ENCODE data around the gene C4orf50. TPM values are rescaled to one million over a fixed set of nuclear protein-coding genes. Genes with fewer than 3 reads are reported as not detected.

C4orf50 gene
- total and polyA plus RNA-seq, 5 donors from 2014 or later, result 0.05 to 3.5 (median 0.11) TPM; not detected in 2

DNA sequence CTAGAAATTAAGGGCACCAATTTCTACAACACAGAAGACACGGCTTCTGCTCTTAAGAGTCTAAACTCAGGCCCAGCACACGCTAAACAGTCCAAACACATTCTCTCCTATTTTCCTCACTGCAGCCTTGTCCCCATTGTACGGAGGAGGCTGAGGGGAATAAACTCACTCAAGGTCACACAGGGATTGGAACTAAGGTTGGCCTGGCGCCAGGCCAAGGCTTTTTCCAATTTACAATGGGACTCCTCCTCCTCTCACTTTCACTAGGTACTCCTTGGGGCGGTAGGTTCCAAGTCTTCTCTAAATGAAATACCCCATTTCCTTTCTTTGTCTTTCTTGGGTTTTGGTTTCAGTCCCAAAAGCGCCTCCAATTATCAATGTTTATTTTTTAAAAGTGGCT is 76.6 kb downstream of the C4orf50 start:
- DNase-seq, result no peak
- no peak overlapping the region for H3K27ac Mint-ChIP-seq
- Histone ChIP-seq H3K4me3 (ENCODE audit: low read depth, low read length) (no peak overlapping the region), H3K9me3 (ENCODE audit: control insufficient read depth in 2 of 2, low read length in 2 of 2) (peaks cover 0 to 3% of the 10 kb centered on the region in 2 experiments), H3K27ac (ENCODE audit: insufficient read depth, low read length, poor library complexity, severe bottlenecking) (no peak overlapping the region), H3K27me3 (ENCODE audit: control insufficient read depth, insufficient read depth, low read length) (no peaks in the 10 kb centered on the region), H3K4me1 (ENCODE audit: control insufficient read depth, insufficient read depth, low read length, poor library complexity, severe bottlenecking) (peaks cover 11% of the 10 kb centered on the region), H3K36me3 (ENCODE audit: control insufficient read depth, insufficient read depth, low read length) (no peaks in the 10 kb centered on the region)
- no peaks in the 10 kb centered on the region for H3K36me3 Mint-ChIP-seq
- no peak for ATAC-seq (ENCODE audit: low read depth in 2 of 2)
- peaks cover 0 to 7% (median 4%) of the 10 kb centered on the region in 7 donors for H3K9me3 Mint-ChIP-seq
- no peaks in the 10 kb centered on the region for H3K27me3 Mint-ChIP-seq
- H3K4me1 Mint-ChIP-seq, result peaks cover 0 to 11% (median 6%) of the 10 kb centered on the region in 4 donors
- H3K4me3 Mint-ChIP-seq, result no peak overlapping the region

DNA sequence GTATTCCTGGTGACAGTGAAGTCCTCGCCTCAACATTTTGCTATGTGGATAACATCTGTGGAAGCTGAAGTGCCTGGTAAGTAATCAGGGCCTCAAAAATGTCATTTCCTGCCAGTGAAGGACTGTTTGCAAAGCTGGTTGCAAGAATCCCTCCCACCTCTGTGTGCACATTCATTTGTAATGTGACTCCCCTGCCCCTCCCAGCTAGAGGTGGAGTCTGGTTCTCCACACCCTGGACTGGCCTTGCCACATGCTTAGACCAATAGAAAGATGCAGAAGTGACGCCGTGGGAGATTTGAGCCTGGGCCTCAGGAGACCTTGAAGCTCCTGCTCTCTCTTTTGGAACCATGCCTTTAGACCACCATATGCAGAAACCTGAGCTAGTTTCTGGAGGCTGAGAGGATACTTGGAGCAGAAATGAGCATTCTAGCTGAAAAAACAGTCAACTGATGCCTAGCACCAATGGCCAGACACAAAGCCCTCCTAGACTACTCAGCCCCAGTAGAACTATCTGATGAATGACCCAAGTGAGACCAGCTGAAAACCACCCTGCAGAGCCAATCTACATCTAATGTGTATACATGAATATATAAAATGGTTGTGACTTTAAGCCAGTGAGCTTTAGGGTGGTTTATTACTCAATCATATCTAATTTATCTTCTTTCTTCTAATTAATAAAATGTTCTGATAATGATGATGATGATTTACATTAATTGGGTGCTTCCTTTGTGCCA is 77.6 kb downstream of the C4orf50 start:
- DNase-seq (no peak), ATAC-seq (ENCODE audit: low read depth in 2 of 2) (no peak)
- Histone ChIP-seq H3K4me1 (ENCODE audit: control insufficient read depth, insufficient read depth, low read length, poor library complexity, severe bottlenecking) (peaks cover 11% of the 10 kb centered on the region), H3K36me3 (ENCODE audit: control insufficient read depth, insufficient read depth, low read length) (no peaks in the 10 kb centered on the region), H3K4me3 (ENCODE audit: low read depth, low read length) (no peak overlapping the region), H3K27me3 (ENCODE audit: control insufficient read depth, insufficient read depth, low read length) (no peaks in the 10 kb centered on the region), H3K27ac (ENCODE audit: insufficient read depth, low read length, poor library complexity, severe bottlenecking) (no peak overlapping the region), H3K9me3 (ENCODE audit: control insufficient read depth in 2 of 2, low read length in 2 of 2) (no peaks in the 10 kb centered on the region)
- Mint-ChIP-seq H3K4me1 (peaks cover 0 to 11% (median 6%) of the 10 kb centered on the region in 4 donors), H3K36me3 (no peaks in the 10 kb centered on the region), H3K27ac (no peak overlapping the region), H3K9me3 (peaks cover 0 to 7% (median 0%) of the 10 kb centered on the region in 7 donors), H3K27me3 (peaks cover 4% of the 10 kb centered on the region), H3K4me3 (no peak overlapping the region)

DNA sequence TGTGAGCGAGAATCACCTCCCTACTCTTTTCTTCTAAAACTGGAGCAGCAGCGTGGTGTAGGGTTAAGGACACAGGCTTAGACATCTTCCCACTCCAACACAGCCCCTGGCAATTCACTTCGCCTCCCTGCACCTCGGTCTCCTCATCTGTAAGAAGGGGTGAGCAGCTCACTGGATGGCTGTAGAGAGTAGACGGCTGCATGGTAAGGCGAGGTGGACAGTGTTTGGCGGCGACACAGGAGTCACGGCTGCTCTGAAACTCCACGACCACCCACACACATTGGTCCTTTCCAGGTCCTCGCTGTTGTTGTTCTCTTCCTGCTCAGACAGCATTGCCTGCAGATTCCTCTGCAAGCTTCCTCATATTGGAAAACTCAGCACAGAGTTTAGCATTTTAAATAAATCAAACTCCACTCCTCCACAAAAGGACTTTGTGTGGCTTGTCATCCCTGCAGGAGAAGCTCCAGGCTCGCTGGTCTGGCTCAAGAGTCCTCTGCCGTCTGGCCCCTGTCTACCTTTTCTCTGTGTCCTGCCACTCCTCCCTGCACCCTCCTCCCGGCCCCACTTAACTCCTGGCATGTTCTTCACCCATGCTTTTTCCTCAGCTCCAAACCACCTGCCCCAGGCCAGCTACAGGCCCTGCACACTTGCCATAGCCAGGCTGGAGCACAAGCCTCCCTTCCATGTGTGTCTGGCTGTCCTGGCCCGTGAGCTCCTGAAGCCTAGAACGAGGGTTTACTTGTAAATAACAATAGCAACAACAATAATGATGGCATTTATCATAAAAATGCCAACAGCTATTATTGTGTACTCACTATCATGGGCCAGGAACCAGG is 84.0 kb downstream of the C4orf50 start:
- Mint-ChIP-seq H3K27me3 (peaks cover 7% of the 10 kb centered on the region), H3K27ac (no peak overlapping the region), H3K9me3 (no peaks in the 10 kb centered on the region), H3K4me3 (no peak overlapping the region), H3K36me3 (no peaks in the 10 kb centered on the region), H3K4me1 (no peaks in the 10 kb centered on the region)
- Histone ChIP-seq H3K4me1 (ENCODE audit: control insufficient read depth, insufficient read depth, low read length, poor library complexity, severe bottlenecking) (no peaks in the 10 kb centered on the region), H3K9me3 (ENCODE audit: control insufficient read depth in 2 of 2, low read length in 2 of 2) (no peaks in the 10 kb centered on the region), H3K27ac (ENCODE audit: insufficient read depth, low read length, poor library complexity, severe bottlenecking) (no peak overlapping the region), H3K36me3 (ENCODE audit: control insufficient read depth, insufficient read depth, low read length) (no peaks in the 10 kb centered on the region), H3K4me3 (ENCODE audit: low read depth, low read length) (no peak overlapping the region), H3K27me3 (ENCODE audit: control insufficient read depth, insufficient read depth, low read length) (no peaks in the 10 kb centered on the region)
- no peak for ATAC-seq (ENCODE audit: low read depth in 2 of 2)
- DNase-seq, result no peak

DNA sequence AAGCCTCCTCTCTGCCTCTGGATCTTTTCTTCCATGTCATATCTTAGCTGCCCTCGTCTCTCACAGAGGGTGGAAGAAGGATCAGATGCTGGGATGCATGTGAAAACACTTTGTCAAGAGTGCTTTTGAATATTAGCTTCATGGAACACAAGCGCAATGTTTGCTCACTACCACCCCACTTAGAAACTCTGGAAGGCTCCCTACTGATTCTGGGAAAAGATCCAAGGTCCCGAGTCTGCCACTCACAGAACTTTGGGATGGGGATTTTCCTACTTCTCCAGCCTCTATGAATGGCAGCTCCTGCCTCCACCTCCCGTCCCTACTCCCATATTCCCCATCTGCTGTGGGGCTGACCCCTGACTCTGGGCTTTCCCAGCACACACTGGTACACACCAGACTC is 85.1 kb downstream of the C4orf50 start:
- no peaks in the 10 kb centered on the region for H3K36me3 ChIP-seq (ENCODE audit: control insufficient read depth, insufficient read depth, low read length)
- no peak overlapping the region for H3K27ac ChIP-seq (ENCODE audit: insufficient read depth, low read length, poor library complexity, severe bottlenecking)
- H3K27ac Mint-ChIP-seq, result peak overlapping the region in 1 of 3 donors; percentile 42
- DNase-seq, result no peak
- H3K36me3 Mint-ChIP-seq, result no peaks in the 10 kb centered on the region
- no peaks in the 10 kb centered on the region for H3K4me1 Mint-ChIP-seq
- H3K4me3 Mint-ChIP-seq, result no peak overlapping the region
- H3K27me3 Mint-ChIP-seq, result peaks cover 7% of the 10 kb centered on the region
- H3K9me3 ChIP-seq (ENCODE audit: control insufficient read depth in 2 of 2, low read length in 2 of 2), result no peaks in the 10 kb centered on the region
- H3K4me1 ChIP-seq (ENCODE audit: control insufficient read depth, insufficient read depth, low read length, poor library complexity, severe bottlenecking), result no peaks in the 10 kb centered on the region
- H3K27me3 ChIP-seq (ENCODE audit: control insufficient read depth, insufficient read depth, low read length), result no peaks in the 10 kb centered on the region
- H3K9me3 Mint-ChIP-seq, result no peaks in the 10 kb centered on the region
- ATAC-seq (ENCODE audit: low read depth in 2 of 2), result no peak
- no peak overlapping the region for H3K4me3 ChIP-seq (ENCODE audit: low read depth, low read length)

DNA sequence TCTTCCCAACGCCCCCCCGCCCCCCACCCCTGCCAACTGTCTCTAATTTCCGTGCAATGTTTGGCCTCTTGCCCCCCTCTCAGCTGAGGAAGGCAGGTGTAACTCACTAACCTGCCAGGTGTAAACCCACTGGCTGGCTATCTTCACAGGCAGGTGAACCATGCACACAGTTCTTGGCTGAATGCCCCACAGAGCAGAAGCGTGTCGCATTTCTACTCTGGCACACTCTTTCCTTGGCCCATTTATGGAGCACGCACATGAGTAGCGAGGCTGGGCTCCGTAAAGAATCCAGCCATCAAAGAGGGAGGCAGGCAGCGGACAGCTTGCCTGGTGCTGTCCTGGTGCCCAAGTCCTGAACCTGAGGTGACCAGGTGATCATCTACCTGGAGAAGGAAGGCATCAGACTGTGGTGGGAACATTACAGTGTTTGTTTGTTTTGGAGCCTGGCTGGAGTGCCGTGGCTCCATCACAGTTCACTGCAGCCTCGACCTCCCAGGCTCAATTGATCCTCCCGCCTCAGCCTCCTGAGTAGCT is 86.1 kb downstream of the C4orf50 start:
- Mint-ChIP-seq H3K27ac (no peak overlapping the region), H3K4me3 (no peak overlapping the region), H3K9me3 (no peaks in the 10 kb centered on the region), H3K27me3 (peaks cover 7% of the 10 kb centered on the region), H3K4me1 (no peaks in the 10 kb centered on the region), H3K36me3 (no peaks in the 10 kb centered on the region)
- H3K4me3 ChIP-seq (ENCODE audit: low read depth, low read length), result no peak overlapping the region
- no peak for DNase-seq
- H3K9me3 ChIP-seq (ENCODE audit: control insufficient read depth in 2 of 2, low read length in 2 of 2), result no peaks in the 10 kb centered on the region
- H3K27ac ChIP-seq (ENCODE audit: insufficient read depth, low read length, poor library complexity, severe bottlenecking), result no peak overlapping the region
- no peaks in the 10 kb centered on the region for H3K27me3 ChIP-seq (ENCODE audit: control insufficient read depth, insufficient read depth, low read length)
- H3K36me3 ChIP-seq (ENCODE audit: control insufficient read depth, insufficient read depth, low read length), result no peaks in the 10 kb centered on the region
- H3K4me1 ChIP-seq (ENCODE audit: control insufficient read depth, insufficient read depth, low read length, poor library complexity, severe bottlenecking), result no peaks in the 10 kb centered on the region
- no peak for ATAC-seq (ENCODE audit: low read depth in 2 of 2)

DNA sequence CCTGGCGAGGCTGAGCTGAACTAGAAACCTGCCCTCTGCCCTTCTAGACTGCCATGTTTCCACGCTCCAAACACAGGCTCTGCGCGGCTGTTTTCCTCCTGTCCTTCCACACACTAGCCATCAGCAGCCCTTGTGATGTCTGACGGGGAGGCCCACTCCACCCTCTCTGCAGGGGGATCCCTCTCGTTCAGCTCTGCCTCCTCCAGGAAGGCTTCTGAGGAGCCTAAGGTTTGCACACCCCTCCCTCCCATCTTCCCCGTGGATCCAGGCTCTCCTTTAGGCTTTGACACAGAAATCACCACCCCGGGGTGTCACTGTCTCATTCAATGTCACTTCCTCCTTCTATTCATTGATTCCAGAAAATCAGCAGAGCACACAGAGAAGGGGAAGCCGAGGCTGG is 86.7 kb downstream of the C4orf50 start:
- Mint-ChIP-seq H3K9me3 (no peaks in the 10 kb centered on the region), H3K4me1 (no peaks in the 10 kb centered on the region), H3K36me3 (no peaks in the 10 kb centered on the region), H3K27me3 (peaks cover 7% of the 10 kb centered on the region), H3K27ac (no peak overlapping the region), H3K4me3 (no peak overlapping the region)
- H3K36me3 ChIP-seq (ENCODE audit: control insufficient read depth, insufficient read depth, low read length), result no peaks in the 10 kb centered on the region
- DNase-seq (no peak), ATAC-seq (ENCODE audit: low read depth in 2 of 2) (no peak)
- H3K4me3 ChIP-seq (ENCODE audit: low read depth, low read length), result no peak overlapping the region
- H3K27ac ChIP-seq (ENCODE audit: insufficient read depth, low read length, poor library complexity, severe bottlenecking), result no peak overlapping the region
- H3K9me3 ChIP-seq (ENCODE audit: control insufficient read depth in 2 of 2, low read length in 2 of 2), result no peaks in the 10 kb centered on the region
- H3K4me1 ChIP-seq (ENCODE audit: control insufficient read depth, insufficient read depth, low read length, poor library complexity, severe bottlenecking), result no peaks in the 10 kb centered on the region
- H3K27me3 ChIP-seq (ENCODE audit: control insufficient read depth, insufficient read depth, low read length), result no peaks in the 10 kb centered on the region

DNA sequence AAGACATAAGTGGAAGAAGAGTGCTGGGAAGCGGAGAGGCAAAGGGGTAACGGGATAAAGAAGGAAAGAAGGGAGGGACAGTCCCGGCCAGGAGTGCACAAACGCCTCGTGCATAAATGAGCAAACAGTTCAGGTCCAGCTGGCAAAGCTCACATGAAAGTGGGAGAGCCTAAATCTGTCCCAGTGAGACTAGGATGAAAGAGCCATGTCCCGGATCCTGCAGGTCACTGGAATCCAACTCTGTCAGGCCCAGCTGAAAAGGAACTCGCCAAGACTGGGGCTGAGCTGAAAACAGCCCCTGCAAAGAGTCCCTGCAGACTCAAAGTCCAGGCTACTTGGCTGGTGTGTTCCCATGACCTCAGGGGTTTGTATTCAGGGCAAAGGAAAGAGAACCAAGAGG is 87.4 kb downstream of the C4orf50 start:
- H3K9me3 Mint-ChIP-seq, result no peaks in the 10 kb centered on the region
- ATAC-seq (ENCODE audit: low read depth in 2 of 2) (no peak), DNase-seq (no peak)
- H3K4me1 ChIP-seq (ENCODE audit: control insufficient read depth, insufficient read depth, low read length, poor library complexity, severe bottlenecking), result no peaks in the 10 kb centered on the region
- H3K9me3 ChIP-seq (ENCODE audit: control insufficient read depth in 2 of 2, low read length in 2 of 2), result no peaks in the 10 kb centered on the region
- H3K27ac ChIP-seq (ENCODE audit: insufficient read depth, low read length, poor library complexity, severe bottlenecking), result no peak overlapping the region
- H3K4me3 Mint-ChIP-seq, result no peak overlapping the region
- peaks cover 5% of the 10 kb centered on the region for H3K27me3 Mint-ChIP-seq
- no peak overlapping the region for H3K27ac Mint-ChIP-seq
- H3K27me3 ChIP-seq (ENCODE audit: control insufficient read depth, insufficient read depth, low read length), result no peaks in the 10 kb centered on the region
- H3K4me3 ChIP-seq (ENCODE audit: low read depth, low read length), result no peak overlapping the region
- H3K36me3 ChIP-seq (ENCODE audit: control insufficient read depth, insufficient read depth, low read length), result no peaks in the 10 kb centered on the region
- H3K36me3 Mint-ChIP-seq, result no peaks in the 10 kb centered on the region
- no peaks in the 10 kb centered on the region for H3K4me1 Mint-ChIP-seq
